ENCODE results near the gene NCAPD3.

NCAPD3 gene

GRCh38 chr11:134110252-134110815 lies 113.4 kb downstream of the NCAPD3 start:
- FAIRE-seq: no peak
- TF ChIP-seq, protein P1, sequence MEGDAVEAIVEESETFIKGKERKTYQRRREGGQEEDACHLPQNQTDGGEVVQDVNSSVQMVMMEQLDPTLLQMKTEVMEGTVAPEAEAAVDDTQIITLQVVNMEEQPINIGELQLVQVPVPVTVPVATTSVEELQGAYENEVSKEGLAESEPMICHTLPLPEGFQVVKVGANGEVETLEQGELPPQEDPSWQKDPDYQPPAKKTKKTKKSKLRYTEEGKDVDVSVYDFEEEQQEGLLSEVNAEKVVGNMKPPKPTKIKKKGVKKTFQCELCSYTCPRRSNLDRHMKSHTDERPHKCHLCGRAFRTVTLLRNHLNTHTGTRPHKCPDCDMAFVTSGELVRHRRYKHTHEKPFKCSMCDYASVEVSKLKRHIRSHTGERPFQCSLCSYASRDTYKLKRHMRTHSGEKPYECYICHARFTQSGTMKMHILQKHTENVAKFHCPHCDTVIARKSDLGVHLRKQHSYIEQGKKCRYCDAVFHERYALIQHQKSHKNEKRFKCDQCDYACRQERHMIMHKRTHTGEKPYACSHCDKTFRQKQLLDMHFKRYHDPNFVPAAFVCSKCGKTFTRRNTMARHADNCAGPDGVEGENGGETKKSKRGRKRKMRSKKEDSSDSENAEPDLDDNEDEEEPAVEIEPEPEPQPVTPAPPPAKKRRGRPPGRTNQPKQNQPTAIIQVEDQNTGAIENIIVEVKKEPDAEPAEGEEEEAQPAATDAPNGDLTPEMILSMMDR (IDR thresholded peaks at IDR 0.05; ENCODE audit: insufficient read depth, missing control alignments): no peak
- no peak for DNase-seq (ENCODE audit: insufficient read length, low spot score)
